CD14-positive monocyte (primary cell): Measurements from ENCODE around the gene IGF2BP1. TPM values are rescaled to one million over a fixed set of nuclear protein-coding genes. Genes with fewer than 3 reads are reported as not detected.

Experiments
- DNase-seq, 3 donors: peaks; one replicate each; pipeline ENCODE4 v3.0.0-alpha.2; 2011 to 2022
- H2AFZ ChIP-seq: 2 replicates; pipeline ENCODE4 v1.6.0; 2012; ENCODE audit warnings: mild to moderate bottlenecking, low read depth, low read length, inconsistent platforms; ENCODE audit not compliant: insufficient read depth, poor library complexity, severe bottlenecking
- H3K27ac ChIP-seq, 2 donors: 1 replicate in 1 of 2; 2 replicates in 1 of 2; pipeline ENCODE4 v1.5.1; 2012 to 2013; ENCODE audit warnings: low read length in 2 of 2, control low read depth in 1 of 2, inconsistent platforms in 1 of 2, low read depth in 1 of 2, mild to moderate bottlenecking in 1 of 2
- H3K27me3 ChIP-seq, 2 donors: one replicate each; pipeline versions ENCODE4 v1.6.0 to v1.6.1; 2011 to 2013; ENCODE audit warnings: low read length in 2 of 2; ENCODE audit not compliant: control insufficient read depth in 2 of 2, insufficient read depth in 2 of 2
- H3K36me3 ChIP-seq, 2 donors: replicated peaks in 1 of 2; 1 replicate in 1 of 2; 2 replicates in 1 of 2; pipeline versions ENCODE4 v1.5.1 to v1.6.1; 2012 to 2013; ENCODE audit warnings: low read length in 2 of 2, control low read depth in 1 of 2, inconsistent platforms in 1 of 2, mild to moderate bottlenecking in 1 of 2; ENCODE audit not compliant: insufficient read depth in 2 of 2, control insufficient read depth in 1 of 2
- H3K4me1 ChIP-seq, 2 donors: 1 replicate in 1 of 2; 2 replicates in 1 of 2; pipeline versions ENCODE4 v1.5.1 to v1.6.1; 2012 to 2013; ENCODE audit warnings: low read length in 2 of 2, control low read depth in 1 of 2, inconsistent platforms in 1 of 2, mild to moderate bottlenecking in 1 of 2, moderate library complexity in 1 of 2; ENCODE audit not compliant: insufficient read depth in 2 of 2, control insufficient read depth in 1 of 2
- H3K4me2 ChIP-seq: replicated peaks from 2 replicates; pipeline ENCODE3; 2012; ENCODE audit warnings: low read length, moderate library complexity, mild to moderate bottlenecking; ENCODE audit not compliant: poor library complexity, severe bottlenecking; ENCODE audit errors: extremely low read depth
- H3K4me3 ChIP-seq, 3 experiments: fragments of 200-600 bp in 1 of 3; sonication (generic) in 1 of 3; replicated peaks in 1 of 3; 1 replicate in 2 of 3; 2 replicates in 1 of 3; pipeline ENCODE4 v1.5.1; 2011 to 2013; ENCODE audit warnings: low read length in 3 of 3, mild to moderate bottlenecking in 3 of 3, control low read depth in 2 of 3, low read depth in 2 of 3, inconsistent platforms in 1 of 3, moderate library complexity in 1 of 3
- H3K79me2 ChIP-seq: 2 replicates; pipeline ENCODE4 v1.6.0; 2012; ENCODE audit warnings: mild to moderate bottlenecking, control low read depth, inconsistent platforms, low read length, moderate library complexity; ENCODE audit not compliant: insufficient read depth
- H3K9ac ChIP-seq: 2 replicates; pipeline ENCODE4 v1.6.0; 2017; ENCODE audit warnings: low read length, mild to moderate bottlenecking; ENCODE audit not compliant: insufficient read depth, poor library complexity, severe bottlenecking
- H3K9me3 ChIP-seq, 2 donors: replicated peaks in 1 of 2; 1 replicate in 1 of 2; 2 replicates in 1 of 2; pipeline versions ENCODE4 v1.5.1 to v1.6.1; 2012 to 2013; ENCODE audit warnings: low read length in 2 of 2, control low read depth in 1 of 2; ENCODE audit not compliant: control insufficient read depth in 1 of 2, insufficient read depth in 1 of 2
- H4K20me1 ChIP-seq: 2 replicates; pipeline ENCODE4 v1.6.0; 2012; ENCODE audit warnings: mild to moderate bottlenecking, low read length, control low read depth, moderate library complexity; ENCODE audit not compliant: insufficient read depth
- H3K27ac Mint-ChIP-seq, 7 donors: one replicate each; pipeline ENCODE4 v1.8.0; 2020; ENCODE audit warnings: mild to moderate bottlenecking in 7 of 7, mixed read lengths in 7 of 7, moderate library complexity in 6 of 7, inconsistent platforms in 2 of 7
- H3K27me3 Mint-ChIP-seq, 3 donors: one replicate each; pipeline ENCODE4 v1.8.0; 2021 to 2022; ENCODE audit warnings: low read depth in 3 of 3, mild to moderate bottlenecking in 3 of 3, mixed read lengths in 3 of 3, moderate library complexity in 3 of 3, inconsistent platforms in 1 of 3
- H3K36me3 Mint-ChIP-seq, 2 donors: one replicate each; pipeline ENCODE4 v1.8.0; 2020; ENCODE audit warnings: mixed read lengths in 2 of 2, inconsistent platforms in 1 of 2, mild to moderate bottlenecking in 1 of 2
- H3K4me1 Mint-ChIP-seq: one replicate; pipeline ENCODE4 v1.8.0; 2020; ENCODE audit warnings: mild to moderate bottlenecking, mixed read lengths
- H3K4me3 Mint-ChIP-seq, 2 donors: one replicate each; pipeline ENCODE4 v1.8.0; 2020; ENCODE audit warnings: mild to moderate bottlenecking in 2 of 2, mixed read lengths in 2 of 2, moderate library complexity in 1 of 2
- H3K9me3 Mint-ChIP-seq, 7 donors: one replicate each; pipeline ENCODE4 v1.8.0; 2020 to 2022; ENCODE audit warnings: mixed read lengths in 7 of 7, mild to moderate bottlenecking in 6 of 7, moderate library complexity in 6 of 7, inconsistent platforms in 2 of 7
- WGBS: methylation state at CpG from one replicate; pipeline ENCODE4 v1.1.5; 2013; ENCODE audit warnings: missing lambda C conversion rate; ENCODE audit not compliant: insufficient coverage; 5-methylcytosine and 5-hydroxymethylcytosine counted together
- intact Hi-C, 2 donors: fragments of 100-400 bp; cut with micrococcal nuclease; formaldehyde crosslinking; loops; one replicate each; pipeline versions ENCODE4 v1.15.0 to v1.15.1; 2023
- polyA plus RNA-seq, 3 donors: library from polyadenylated mRNA; depleted of rRNA in 1 of 3; unstranded in 2 of 3; stranded (reverse) in 1 of 3; fragments of 300-500 nt in 2 of 3; fragments of >200 nt in 1 of 3; fragmentation: Illumina TruSeq in 2 of 3; gene quantifications; 1 replicate in 2 of 3; 2 replicates in 1 of 3; pipeline ENCODE4 v1.2.3, GENCODE V29; 2012 to 2021
- TF ChIP-seq, protein P1 (sequence below): fragments of 200-600 bp; IDR thresholded peaks from one replicate; pipeline ENCODE4 v1.8.0; 2022; ENCODE audit warnings: antibody characterized with exemption, mild to moderate bottlenecking

Gene IGF2BP1
- polyA plus RNA-seq, 3 donors, result not detected

DNA sequence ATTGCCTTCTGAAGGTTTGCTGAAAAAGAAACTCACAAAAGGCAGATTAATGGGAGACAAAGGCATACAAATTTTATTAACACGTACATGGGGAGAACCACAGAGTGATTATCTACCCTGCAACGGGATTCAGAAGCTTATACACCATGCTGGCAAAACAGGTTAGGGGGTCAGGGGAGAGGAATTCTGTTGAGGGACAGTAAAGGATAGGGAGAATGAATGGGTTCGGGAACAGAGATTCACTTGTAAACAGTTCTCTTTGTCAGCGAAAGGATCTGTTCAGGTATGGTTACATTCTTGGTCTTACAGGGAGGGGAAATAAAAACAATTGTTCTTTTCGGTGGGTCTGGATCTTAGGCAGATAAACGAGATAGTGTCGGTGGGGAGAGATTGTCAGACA, 81.1 kb downstream of the IGF2BP1 start:
- no peaks in the 10 kb centered on the region for H3K9me3 ChIP-seq
- no peak overlapping the region for H3K27ac Mint-ChIP-seq
- H2AFZ ChIP-seq, result no peak overlapping the region
- no peaks in the 10 kb centered on the region for H3K4me1 ChIP-seq
- H3K9ac ChIP-seq, result no peak overlapping the region
- no peak overlapping the region for H3K4me2 ChIP-seq
- intact Hi-C loops, result no loop called here
- H3K27me3 ChIP-seq, result peaks cover 4 to 8% of the 10 kb centered on the region in 2 donors
- no peak overlapping the region for H3K4me3 ChIP-seq
- peaks cover 13 to 35% (median 22%) of the 10 kb centered on the region in 3 donors for H3K27me3 Mint-ChIP-seq
- H3K9me3 Mint-ChIP-seq, result peaks cover 0 to 7% (median 0%) of the 10 kb centered on the region in 7 donors
- no peaks in the 10 kb centered on the region for H3K79me2 ChIP-seq
- no peaks in the 10 kb centered on the region for H3K4me1 Mint-ChIP-seq
- H3K36me3 ChIP-seq, result no peaks in the 10 kb centered on the region
- no peak overlapping the region for H3K27ac ChIP-seq
- no peaks in the 10 kb centered on the region for H3K36me3 Mint-ChIP-seq
- 89% methylated on average over 5 of the region's 7 CpGs for WGBS
- TF ChIP-seq, protein P1, sequence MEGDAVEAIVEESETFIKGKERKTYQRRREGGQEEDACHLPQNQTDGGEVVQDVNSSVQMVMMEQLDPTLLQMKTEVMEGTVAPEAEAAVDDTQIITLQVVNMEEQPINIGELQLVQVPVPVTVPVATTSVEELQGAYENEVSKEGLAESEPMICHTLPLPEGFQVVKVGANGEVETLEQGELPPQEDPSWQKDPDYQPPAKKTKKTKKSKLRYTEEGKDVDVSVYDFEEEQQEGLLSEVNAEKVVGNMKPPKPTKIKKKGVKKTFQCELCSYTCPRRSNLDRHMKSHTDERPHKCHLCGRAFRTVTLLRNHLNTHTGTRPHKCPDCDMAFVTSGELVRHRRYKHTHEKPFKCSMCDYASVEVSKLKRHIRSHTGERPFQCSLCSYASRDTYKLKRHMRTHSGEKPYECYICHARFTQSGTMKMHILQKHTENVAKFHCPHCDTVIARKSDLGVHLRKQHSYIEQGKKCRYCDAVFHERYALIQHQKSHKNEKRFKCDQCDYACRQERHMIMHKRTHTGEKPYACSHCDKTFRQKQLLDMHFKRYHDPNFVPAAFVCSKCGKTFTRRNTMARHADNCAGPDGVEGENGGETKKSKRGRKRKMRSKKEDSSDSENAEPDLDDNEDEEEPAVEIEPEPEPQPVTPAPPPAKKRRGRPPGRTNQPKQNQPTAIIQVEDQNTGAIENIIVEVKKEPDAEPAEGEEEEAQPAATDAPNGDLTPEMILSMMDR, result no peak
- no peak for DNase-seq
- H4K20me1 ChIP-seq, result no peaks in the 10 kb centered on the region
- no peak overlapping the region for H3K4me3 Mint-ChIP-seq

DNA sequence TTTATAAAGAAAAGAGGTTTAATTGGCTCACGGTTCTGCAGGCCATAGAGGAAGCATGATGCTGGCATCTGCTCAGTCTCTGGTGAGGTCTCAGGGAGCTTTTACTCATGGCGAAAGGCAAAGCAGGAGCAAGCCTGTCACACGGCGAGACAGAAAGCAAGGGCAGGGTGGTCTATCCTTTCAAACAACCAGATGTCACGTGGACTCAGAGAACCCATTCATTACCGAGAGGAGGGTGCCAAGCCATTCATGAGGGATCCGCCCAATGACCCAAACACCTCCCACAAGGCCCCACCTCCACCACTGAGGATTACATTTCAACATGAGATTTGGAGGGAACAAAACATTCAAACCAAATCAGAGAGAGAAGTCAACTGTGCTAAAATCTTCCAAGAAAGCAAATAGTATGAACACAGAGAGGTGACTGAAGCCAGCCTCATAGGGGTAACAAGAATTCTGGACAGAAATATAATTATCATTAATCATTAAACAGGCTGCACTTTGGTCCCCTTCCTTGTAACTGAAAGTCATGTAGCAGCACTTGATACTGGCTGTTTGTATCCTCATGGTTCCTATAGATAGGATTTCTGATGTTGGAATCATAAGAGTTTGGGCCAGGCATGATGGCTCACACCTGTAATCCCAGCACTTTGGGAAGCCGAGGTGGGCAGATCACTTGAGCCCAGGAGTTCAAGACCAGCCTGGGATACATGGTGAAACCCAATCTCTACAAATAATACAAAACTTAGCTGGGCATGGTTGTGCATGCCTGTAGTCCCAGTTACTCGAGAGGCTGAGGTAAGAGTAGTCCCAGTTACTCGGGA, 82.9 kb downstream of the IGF2BP1 start:
- 90% methylated on average over 4 of the region's 10 CpGs for WGBS

More for the DNA sequence above, 82.9 kb downstream of the IGF2BP1 start:
- Histone ChIP-seq H3K36me3 (no peaks in the 10 kb centered on the region), H3K9me3 (no peaks in the 10 kb centered on the region), H3K79me2 (no peaks in the 10 kb centered on the region), H4K20me1 (no peaks in the 10 kb centered on the region), H2AFZ (no peak overlapping the region), H3K9ac (no peak overlapping the region), H3K27me3 (peaks cover 4 to 8% of the 10 kb centered on the region in 2 donors), H3K4me1 (no peaks in the 10 kb centered on the region), H3K27ac (no peak overlapping the region), H3K4me2 (no peak overlapping the region), H3K4me3 (no peak overlapping the region)
- peaks cover 0 to 7% (median 2%) of the 10 kb centered on the region in 7 donors for H3K9me3 Mint-ChIP-seq
- intact Hi-C loops, result no loop called here
- H3K27me3 Mint-ChIP-seq, result peaks cover 20 to 37% (median 20%) of the 10 kb centered on the region in 3 donors
- TF ChIP-seq, protein P1, result no peak
- no peak overlapping the region for H3K4me3 Mint-ChIP-seq
- no peak overlapping the region for H3K27ac Mint-ChIP-seq
- no peak for DNase-seq
- no peaks in the 10 kb centered on the region for H3K36me3 Mint-ChIP-seq
- no peaks in the 10 kb centered on the region for H3K4me1 Mint-ChIP-seq
